ENCODE results near the gene METTL16. TPM values are rescaled to one million over a fixed set of nuclear protein-coding genes. Genes with fewer than 3 reads are reported as not detected.

Gene METTL16
- total RNA-seq, 4 donors from 2014 or later: 25.1 to 118 (median 49.3) TPM

DNA sequence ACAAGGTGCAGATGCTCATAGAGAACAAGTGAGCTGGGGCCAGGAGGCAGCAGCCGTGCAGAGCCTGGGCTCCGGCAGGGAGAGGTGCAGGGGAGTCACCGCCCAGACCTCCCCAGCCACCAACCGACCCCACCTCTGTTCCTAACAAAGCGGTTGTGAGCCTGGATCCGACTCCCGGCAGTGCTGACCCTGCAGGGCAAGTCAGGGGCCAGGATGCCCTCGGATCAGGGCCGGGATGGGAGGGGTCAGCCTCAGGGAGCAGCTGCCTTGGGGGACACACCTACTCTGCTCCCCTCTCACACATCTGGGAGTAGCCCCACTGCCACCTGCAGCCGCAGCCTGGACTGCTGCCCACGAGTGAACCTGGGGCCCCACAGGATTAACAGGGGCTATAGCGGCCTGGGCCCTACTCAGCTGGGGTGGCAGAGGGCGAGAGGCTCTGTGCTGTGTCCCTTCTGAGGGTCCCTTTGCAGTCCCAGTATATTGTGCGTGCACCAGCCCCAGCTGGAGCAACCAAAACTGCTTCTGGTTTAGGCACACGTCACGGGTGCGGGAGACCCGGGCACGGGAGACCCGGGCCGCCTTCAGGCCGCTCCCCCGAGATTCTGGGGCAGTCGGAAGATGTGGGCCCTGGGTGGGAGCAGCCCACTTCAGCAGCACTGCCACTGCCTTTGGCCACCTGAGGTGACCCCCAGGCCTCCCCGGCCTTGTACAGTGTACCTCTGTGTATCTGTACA, 132.0 kb downstream of the METTL16 start:
- intact Hi-C loops (cut with DNase I; ENCODE audit: low total_unique reads): no loop called here
- no peaks in the 10 kb centered on the region for H3K9me3 ChIP-seq
- TF ChIP-seq, protein P1, sequence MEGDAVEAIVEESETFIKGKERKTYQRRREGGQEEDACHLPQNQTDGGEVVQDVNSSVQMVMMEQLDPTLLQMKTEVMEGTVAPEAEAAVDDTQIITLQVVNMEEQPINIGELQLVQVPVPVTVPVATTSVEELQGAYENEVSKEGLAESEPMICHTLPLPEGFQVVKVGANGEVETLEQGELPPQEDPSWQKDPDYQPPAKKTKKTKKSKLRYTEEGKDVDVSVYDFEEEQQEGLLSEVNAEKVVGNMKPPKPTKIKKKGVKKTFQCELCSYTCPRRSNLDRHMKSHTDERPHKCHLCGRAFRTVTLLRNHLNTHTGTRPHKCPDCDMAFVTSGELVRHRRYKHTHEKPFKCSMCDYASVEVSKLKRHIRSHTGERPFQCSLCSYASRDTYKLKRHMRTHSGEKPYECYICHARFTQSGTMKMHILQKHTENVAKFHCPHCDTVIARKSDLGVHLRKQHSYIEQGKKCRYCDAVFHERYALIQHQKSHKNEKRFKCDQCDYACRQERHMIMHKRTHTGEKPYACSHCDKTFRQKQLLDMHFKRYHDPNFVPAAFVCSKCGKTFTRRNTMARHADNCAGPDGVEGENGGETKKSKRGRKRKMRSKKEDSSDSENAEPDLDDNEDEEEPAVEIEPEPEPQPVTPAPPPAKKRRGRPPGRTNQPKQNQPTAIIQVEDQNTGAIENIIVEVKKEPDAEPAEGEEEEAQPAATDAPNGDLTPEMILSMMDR (IDR thresholded peaks at IDR 0.05): no peak
- TF ChIP-seq POLR2A (IDR thresholded peaks at IDR 0.05): no peak
- no peak overlapping the region for H3K4me3 ChIP-seq
- H3K27ac ChIP-seq: no peak overlapping the region
- DNase-seq: no peak
- no peaks in the 10 kb centered on the region for H3K36me3 ChIP-seq
- H3K27me3 ChIP-seq: no peaks in the 10 kb centered on the region
- no peaks in the 10 kb centered on the region for H3K4me1 ChIP-seq

DNA sequence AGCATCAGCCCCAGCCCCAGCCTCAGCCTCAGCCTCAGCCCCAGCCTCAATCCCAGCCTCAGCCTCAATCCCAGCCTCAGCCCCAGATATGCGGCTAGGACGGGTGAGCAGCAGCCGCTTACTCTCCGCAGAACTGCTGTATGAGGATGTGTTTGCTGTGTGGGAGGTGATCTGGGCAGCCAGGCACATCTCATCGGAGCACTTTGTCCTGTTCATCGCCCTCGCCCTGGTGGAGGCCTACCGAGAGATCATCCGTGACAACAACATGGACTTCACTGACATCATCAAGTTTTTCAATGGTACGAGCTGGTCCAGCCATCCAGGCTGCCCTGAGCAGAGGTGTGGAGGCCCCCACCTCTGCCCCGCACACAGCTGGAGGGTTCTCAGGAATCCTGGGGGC, 132.8 kb downstream of the METTL16 start:
- no peak overlapping the region for H3K27ac ChIP-seq
- TF ChIP-seq, protein P1 (IDR thresholded peaks at IDR 0.05): no peak
- TF ChIP-seq POLR2A (IDR thresholded peaks at IDR 0.05): no peak
- no peak overlapping the region for H3K4me3 ChIP-seq
- intact Hi-C loops (cut with DNase I; ENCODE audit: low total_unique reads): no loop called here
- DNase-seq: no peak
- no peaks in the 10 kb centered on the region for H3K4me1 ChIP-seq
- H3K9me3 ChIP-seq: no peaks in the 10 kb centered on the region
- no peaks in the 10 kb centered on the region for H3K27me3 ChIP-seq
- H3K36me3 ChIP-seq: no peaks in the 10 kb centered on the region

DNA sequence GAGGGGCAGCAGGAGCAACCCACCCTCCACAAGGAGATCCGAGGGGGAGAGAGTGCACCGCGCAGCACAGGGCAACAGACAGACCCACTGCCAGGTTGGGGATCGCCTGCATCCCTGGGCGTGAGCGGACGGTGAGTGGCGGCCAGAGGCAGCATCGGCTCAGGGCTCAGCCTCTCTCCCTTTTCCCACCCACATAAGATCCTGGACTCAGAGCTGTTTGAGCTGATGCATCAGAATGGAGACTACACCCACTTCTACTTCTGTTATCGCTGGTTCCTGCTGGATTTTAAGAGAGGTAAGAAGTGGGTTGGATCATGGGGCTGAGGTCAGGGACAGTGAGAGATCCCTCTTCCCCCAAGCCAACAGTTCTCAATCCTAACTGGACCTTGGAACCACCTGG, 134.0 kb downstream of the METTL16 start:
- DNase-seq: no peak
- TF ChIP-seq, protein P1 (IDR thresholded peaks at IDR 0.05): no peak
- no peak for TF ChIP-seq POLR2A (IDR thresholded peaks at IDR 0.05)
- no peaks in the 10 kb centered on the region for H3K27me3 ChIP-seq
- no peaks in the 10 kb centered on the region for H3K4me1 ChIP-seq
- no peaks in the 10 kb centered on the region for H3K36me3 ChIP-seq
- intact Hi-C loops (cut with DNase I; ENCODE audit: low total_unique reads): no loop called here
- no peak overlapping the region for H3K27ac ChIP-seq
- no peak overlapping the region for H3K4me3 ChIP-seq
- H3K9me3 ChIP-seq: no peaks in the 10 kb centered on the region

DNA sequence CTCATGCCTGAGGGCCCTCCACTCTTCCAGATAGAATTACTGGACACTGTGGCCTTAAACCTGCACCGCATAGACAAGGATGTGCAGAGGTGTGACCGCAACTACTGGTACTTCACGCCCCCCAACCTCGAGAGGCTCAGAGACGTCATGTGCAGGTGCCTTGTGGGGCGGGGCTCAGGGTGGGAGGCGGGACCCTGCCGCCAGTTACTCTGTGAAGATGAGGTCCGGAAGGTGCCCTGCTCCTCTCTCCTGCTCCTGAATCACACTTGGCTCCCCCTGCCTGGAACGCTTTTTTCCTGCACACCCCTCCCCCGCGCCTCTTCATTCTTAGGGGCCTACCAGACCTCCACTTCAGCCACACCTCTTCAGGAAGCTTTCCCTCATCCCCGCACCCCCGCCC, 135.6 kb downstream of the METTL16 start:
- no peak for DNase-seq
- intact Hi-C loops (cut with DNase I; ENCODE audit: low total_unique reads): no loop called here
- no peaks in the 10 kb centered on the region for H3K36me3 ChIP-seq
- no peak overlapping the region for H3K27ac ChIP-seq
- H3K27me3 ChIP-seq: no peaks in the 10 kb centered on the region
- no peaks in the 10 kb centered on the region for H3K4me1 ChIP-seq
- H3K9me3 ChIP-seq: no peaks in the 10 kb centered on the region
- TF ChIP-seq, protein P1 (IDR thresholded peaks at IDR 0.05): no peak
- TF ChIP-seq POLR2A (IDR thresholded peaks at IDR 0.05): no peak
- H3K4me3 ChIP-seq: no peak overlapping the region

DNA sequence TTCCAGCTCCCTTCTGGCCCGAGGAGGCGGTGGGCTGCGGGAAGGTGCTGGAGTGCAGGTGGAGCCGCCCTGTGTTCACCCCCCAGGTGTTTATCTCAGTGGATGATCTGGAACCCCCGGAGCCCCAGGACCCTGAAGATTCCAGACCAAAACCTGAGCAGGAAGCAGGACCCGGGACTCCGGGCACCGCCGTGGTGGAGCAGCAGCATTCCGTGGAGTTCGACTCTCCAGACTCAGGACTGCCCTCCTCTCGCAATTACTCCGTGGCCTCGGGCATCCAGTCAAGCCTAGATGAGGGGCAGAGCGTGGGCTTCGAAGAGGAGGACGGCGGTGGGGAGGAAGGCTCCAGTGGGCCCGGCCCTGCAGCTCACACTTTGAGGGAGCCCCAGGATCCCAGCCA, 136.3 kb downstream of the METTL16 start:
- H3K4me3 ChIP-seq: no peak overlapping the region
- H3K27ac ChIP-seq: no peak overlapping the region
- no peaks in the 10 kb centered on the region for H3K4me1 ChIP-seq
- H3K27me3 ChIP-seq: no peaks in the 10 kb centered on the region
- intact Hi-C loops (cut with DNase I; ENCODE audit: low total_unique reads): no loop called here
- TF ChIP-seq, protein P1 (IDR thresholded peaks at IDR 0.05): no peak
- TF ChIP-seq POLR2A (IDR thresholded peaks at IDR 0.05): no peak
- DNase-seq: no peak
- no peaks in the 10 kb centered on the region for H3K9me3 ChIP-seq
- no peaks in the 10 kb centered on the region for H3K36me3 ChIP-seq

Data from uterus (tissue), 4 donors.